ENCODE data around the gene CDC26. TPM values are rescaled to one million over a fixed set of nuclear protein-coding genes. Genes with fewer than 3 reads are reported as not detected.
"Not testable (repeated sequence)": the region's sequence is repeated elsewhere in the genome, so short reads cannot be mapped to it uniquely, and the experiment has no call there.

CDC26 gene
- total RNA-seq, 1 experiment from 2014 or later: 53.3 TPM

GRCh38 chr9:113247640-113248039, 27.7 kb downstream of the CDC26 start:
- in situ Hi-C loops (cut with HindIII; ENCODE audit: low sequenced_read_pairs): no loop called here
- no peak for DNase-seq (ENCODE audit: low spot score)

GRCh38 chr9:113246928-113247327, 28.4 kb downstream of the CDC26 start:
- DNase-seq (ENCODE audit: low spot score): no peak
- in situ Hi-C loops (cut with HindIII; ENCODE audit: low sequenced_read_pairs): no loop called here

GRCh38 chr9:113245894-113246293, 29.5 kb downstream of the CDC26 start:
- no peak for DNase-seq (ENCODE audit: low spot score)
- in situ Hi-C loops (cut with HindIII; ENCODE audit: low sequenced_read_pairs): no loop called here

- in situ Hi-C loops (cut with HindIII; ENCODE audit: low sequenced_read_pairs): no loop called here
- DNase-seq (ENCODE audit: low spot score): no peak
Observed at GRCh38 chr9:113244556-113244955, 30.8 kb downstream of the CDC26 start.

GRCh38 chr9:113241161-113241560, 34.2 kb downstream of the CDC26 start:
- DNase-seq (ENCODE audit: low spot score): no peak
- in situ Hi-C loops (cut with HindIII; ENCODE audit: low sequenced_read_pairs): no loop called here

- in situ Hi-C loops (cut with HindIII; ENCODE audit: low sequenced_read_pairs): no loop called here
- DNase-seq (ENCODE audit: low spot score): no peak
Observed at GRCh38 chr9:113238859-113239232, 36.5 kb downstream of the CDC26 start.

- in situ Hi-C loops (cut with HindIII; ENCODE audit: low sequenced_read_pairs): no loop called here
- no peak for DNase-seq (ENCODE audit: low spot score)
Observed at GRCh38 chr9:113238202-113238858, 37.0 kb downstream of the CDC26 start.

GRCh38 chr9:113237026-113237425, 38.3 kb downstream of the CDC26 start:
- in situ Hi-C loops (cut with HindIII; ENCODE audit: low sequenced_read_pairs): no loop called here
- DNase-seq (ENCODE audit: low spot score): no peak

- DNase-seq (ENCODE audit: low spot score); in situ Hi-C loops (cut with HindIII; ENCODE audit: low sequenced_read_pairs): not testable (repeated sequence)
Observed at GRCh38 chr9:113235701-113236255, 39.6 kb downstream of the CDC26 start.

GRCh38 chr9:113231701-113232100, 43.7 kb downstream of the CDC26 start:
- in situ Hi-C loops (cut with HindIII; ENCODE audit: low sequenced_read_pairs): no loop called here
- no peak for DNase-seq (ENCODE audit: low spot score)

GRCh38 chr9:113228130-113228665, 47.2 kb downstream of the CDC26 start:
- in situ Hi-C loops (cut with HindIII; ENCODE audit: low sequenced_read_pairs): no loop called here

GRCh38 chr9:113227436-113227835, 47.9 kb downstream of the CDC26 start:
- DNase-seq (ENCODE audit: low spot score): no peak
- in situ Hi-C loops (cut with HindIII; ENCODE audit: low sequenced_read_pairs): no loop called here

More at GRCh38 chr9:113228130-113228665, 47.2 kb downstream of the CDC26 start:
- DNase-seq (ENCODE audit: low spot score): no peak

- DNase-seq (ENCODE audit: low spot score): no peak
- in situ Hi-C loops (cut with HindIII; ENCODE audit: low sequenced_read_pairs): no loop called here
Observed at GRCh38 chr9:113223963-113224362, 51.4 kb downstream of the CDC26 start.

- in situ Hi-C loops (cut with HindIII; ENCODE audit: low sequenced_read_pairs): no loop called here
- no peak for DNase-seq (ENCODE audit: low spot score)
Observed at GRCh38 chr9:113222482-113222841, 52.9 kb downstream of the CDC26 start.

- in situ Hi-C loops (cut with HindIII; ENCODE audit: low sequenced_read_pairs): no loop called here
Observed at GRCh38 chr9:113221800-113222481, 53.4 kb downstream of the CDC26 start.

GRCh38 chr9:113221003-113221799, 54.2 kb downstream of the CDC26 start, which contains the start of the genes FKBP15 and SLC31A1:
TSS of gene FKBP15 (minus strand) at chr9:113221277. CDS start at chr9:113221243, 34 bp downstream.
TSS of gene SLC31A1 (plus strand) at chr9:113221544. CDS start at chr9:113256149, 34,605 bp downstream.
- peak; percentile 98 for DNase-seq (ENCODE audit: low spot score)
- in situ Hi-C loops (cut with HindIII; ENCODE audit: low sequenced_read_pairs): no loop called here

More at GRCh38 chr9:113221800-113222481, 53.4 kb downstream of the CDC26 start:
- no peak for DNase-seq (ENCODE audit: low spot score)

- DNase-seq (ENCODE audit: low spot score): no peak
- in situ Hi-C loops (cut with HindIII; ENCODE audit: low sequenced_read_pairs): no loop called here
Observed at GRCh38 chr9:113220467-113221002, 54.8 kb downstream of the CDC26 start.

- DNase-seq (ENCODE audit: low spot score): no peak
- in situ Hi-C loops (cut with HindIII; ENCODE audit: low sequenced_read_pairs): no loop called here
Observed at GRCh38 chr9:113219969-113220368, 55.4 kb downstream of the CDC26 start.

All from G401 (cell line).